Omental fat pad (tissue), 4 donors: ENCODE data around the gene RNF121. TPM values are rescaled to one million over a fixed set of nuclear protein-coding genes. Genes with fewer than 3 reads are reported as not detected.

Experiments used
- ATAC-seq: fragments of 150-250 bp; one replicate; pipeline ENCODE4 v1.9.1; 2016; ENCODE audit warnings: mild to moderate bottlenecking, moderate library complexity; ENCODE audit not compliant: low FRiP score
- DNase-seq: peaks from one replicate; pipeline ENCODE4 v3.0.0-alpha.2; 2019; ENCODE audit warnings: low spot score
- CTCF ChIP-seq, 3 donors: fragments of 450-650 bp; IDR thresholded peaks; one replicate each; pipeline ENCODE4 v1.5.1; 2016 to 2017; ENCODE audit warnings: antibody characterized with exemption in 3 of 3, mild to moderate bottlenecking in 3 of 3, moderate library complexity in 2 of 3
- total RNA-seq, 4 donors: library from RNA; depleted of rRNA; stranded (reverse); fragments of >200 nt; gene quantifications; one replicate each; pipeline ENCODE4 v1.1.0, GENCODE V29; 2016

Gene RNF121
- total RNA-seq, 4 donors from 2014 or later = 19.2 to 25.6 (median 23.7) TPM

GRCh38 chr11:71913756-71914526 is 14.9 kb upstream of the RNF121 start:
- no peak for TF ChIP-seq CTCF (IDR thresholded peaks at IDR 0.05)
- ATAC-seq (no peak), DNase-seq (no peak)

GRCh38 chr11:71914617-71915189 is 14.1 kb upstream of the RNF121 start:
- DNase-seq (no peak), ATAC-seq (no peak)
- no peak for TF ChIP-seq CTCF (IDR thresholded peaks at IDR 0.05)

- no peak for TF ChIP-seq CTCF (IDR thresholded peaks at IDR 0.05)
- DNase-seq (no peak), ATAC-seq (no peak)
These were observed 11.2 kb upstream of the RNF121 start for GRCh38 chr11:71917646-71918140.

GRCh38 chr11:71927820-71928736 is 768 bp upstream of the RNF121 start, which contains the start of gene XNDC1N:
Gene XNDC1N, minus strand, starts transcription at chr11:71928594. Its CDS starts 5,241 bp downstream, at chr11:71923353.
- ATAC-seq (peak; percentile 96), DNase-seq (peak; percentile 33)
- TF ChIP-seq CTCF (IDR thresholded peaks at IDR 0.05) = no peak

- DNase-seq = no peak
- no peak for ATAC-seq
- TF ChIP-seq CTCF (IDR thresholded peaks at IDR 0.05) = no peak
These were observed 645 bp downstream of the RNF121 start for GRCh38 chr11:71929491-71929890.

GRCh38 chr11:71930556-71931244 is 1.9 kb downstream of the RNF121 start:
- DNase-seq = no peak

More at GRCh38 chr11:71930556-71931244, 1.9 kb downstream of the RNF121 start:
- TF ChIP-seq CTCF (IDR thresholded peaks at IDR 0.05) = no peak
- no peak for ATAC-seq
